ENCODE data around the gene ANTXR2.
"Not testable (repeated sequence)": the region's sequence is repeated elsewhere in the genome, so short reads cannot be mapped to it uniquely, and the experiment has no call there.

ANTXR2 gene

GRCh38 chr4:80017125-80017854 lies 55.7 kb downstream of the ANTXR2 start:
- no peak for DNase-seq (ENCODE audit: low read depth)

GRCh38 chr4:80016506-80016905 lies 56.5 kb downstream of the ANTXR2 start:
- DNase-seq (ENCODE audit: low read depth): no peak

- DNase-seq (ENCODE audit: low read depth): no peak
Observed at GRCh38 chr4:80015407-80016189, 57.4 kb downstream of the ANTXR2 start.

GRCh38 chr4:80014531-80014930 lies 58.5 kb downstream of the ANTXR2 start:
- DNase-seq (ENCODE audit: low read depth): no peak

GRCh38 chr4:80012291-80012690 lies 60.7 kb downstream of the ANTXR2 start:
- DNase-seq (ENCODE audit: low read depth): no peak

GRCh38 chr4:80011636-80012236 lies 61.3 kb downstream of the ANTXR2 start:
- DNase-seq (ENCODE audit: low read depth): no peak

- DNase-seq (ENCODE audit: low read depth): no peak
Observed at GRCh38 chr4:80010316-80010715, 62.7 kb downstream of the ANTXR2 start.

GRCh38 chr4:80009806-80010205 lies 63.2 kb downstream of the ANTXR2 start:
- DNase-seq (ENCODE audit: low read depth): no peak

GRCh38 chr4:80008971-80009370 lies 64.1 kb downstream of the ANTXR2 start:
- no peak for DNase-seq (ENCODE audit: low read depth)

GRCh38 chr4:80008351-80008750 lies 64.7 kb downstream of the ANTXR2 start:
- DNase-seq (ENCODE audit: low read depth): no peak

- no peak for DNase-seq (ENCODE audit: low read depth)
Observed at GRCh38 chr4:80007745-80008149, 65.3 kb downstream of the ANTXR2 start.

GRCh38 chr4:80006935-80007744 lies 65.9 kb downstream of the ANTXR2 start:
- no peak for DNase-seq (ENCODE audit: low read depth)

GRCh38 chr4:80005863-80006262 lies 67.2 kb downstream of the ANTXR2 start:
- DNase-seq (ENCODE audit: low read depth): no peak

- DNase-seq (ENCODE audit: low read depth): no peak
Observed at GRCh38 chr4:80004319-80004718, 68.7 kb downstream of the ANTXR2 start.

- DNase-seq (ENCODE audit: low read depth): not testable (repeated sequence)
Observed at GRCh38 chr4:80002559-80002958, 70.5 kb downstream of the ANTXR2 start.

GRCh38 chr4:79999048-79999447 lies 74.0 kb downstream of the ANTXR2 start:
- not testable (repeated sequence) for DNase-seq (ENCODE audit: low read depth)

GRCh38 chr4:79998201-79998600 lies 74.8 kb downstream of the ANTXR2 start:
- DNase-seq (ENCODE audit: low read depth): no peak

- DNase-seq (ENCODE audit: low read depth): no peak
Observed at GRCh38 chr4:79996851-79997250, 76.2 kb downstream of the ANTXR2 start.

- no peak for DNase-seq (ENCODE audit: low read depth)
Observed at GRCh38 chr4:79993476-79993875, 79.6 kb downstream of the ANTXR2 start.

GRCh38 chr4:79991601-79992000 lies 81.4 kb downstream of the ANTXR2 start:
- no peak for DNase-seq (ENCODE audit: low read depth)

GRCh38 chr4:79991100-79991499 lies 81.9 kb downstream of the ANTXR2 start:
- DNase-seq (ENCODE audit: low read depth): not testable (repeated sequence)

GRCh38 chr4:79987401-79987800 lies 85.6 kb downstream of the ANTXR2 start:
- DNase-seq (ENCODE audit: low read depth): no peak

Measured in stimulated activated CD8-positive, alpha-beta memory T cell treated with anti-CD3 and anti-CD28 coated beads, Interleukin-12 subunit alpha, Interleukin-12 subunit beta, amount 100 ng/mL, for 1 hour (primary cell).